ACC112 (cell line): ENCODE measurements around the gene R3HDM2.

Source experiments
- H2AFZ ChIP-seq: fragments of 200-600 bp; sonication (generic); one replicate; pipeline ENCODE4 v1.6.0; 2017; ENCODE audit warnings: antibody characterized with exemption, low read length; ENCODE audit not compliant: unreplicated experiment
- H3K27ac ChIP-seq: fragments of 200-600 bp; sonication (generic); 2 replicates; pipeline ENCODE4 v1.5.1; 2014; ENCODE audit warnings: low read depth, mild to moderate bottlenecking, antibody characterized with exemption, low read length, moderate library complexity
- H3K27me3 ChIP-seq: fragments of 200-600 bp; sonication (generic); 2 replicates; pipeline ENCODE4 v1.6.1; 2014; ENCODE audit warnings: mild to moderate bottlenecking, antibody characterized with exemption, low read length, moderate library complexity, mixed read lengths; ENCODE audit not compliant: insufficient read depth
- H3K36me3 ChIP-seq: fragments of 200-600 bp; sonication (generic); 2 replicates; pipeline ENCODE4 v1.6.1; 2016; ENCODE audit warnings: mild to moderate bottlenecking, antibody characterized with exemption, low read length, moderate library complexity, mixed read lengths; ENCODE audit not compliant: insufficient read depth
- H3K4me1 ChIP-seq: fragments of 200-600 bp; sonication (generic); one replicate; pipeline ENCODE4 v1.6.1; 2016; ENCODE audit warnings: low read length, mixed read lengths; ENCODE audit not compliant: insufficient read depth, unreplicated experiment, control insufficient read depth
- H3K4me3 ChIP-seq: fragments of 200-600 bp; sonication (generic); 2 replicates; pipeline ENCODE4 v1.5.1; 2014; ENCODE audit warnings: mild to moderate bottlenecking, low read depth, low read length
- H3K79me2 ChIP-seq: fragments of 200-600 bp; sonication (generic); one replicate; pipeline ENCODE4 v1.6.0; 2016; ENCODE audit warnings: low read length; ENCODE audit not compliant: control insufficient read depth, unreplicated experiment, insufficient read depth

The R3HDM2 gene

DNA sequence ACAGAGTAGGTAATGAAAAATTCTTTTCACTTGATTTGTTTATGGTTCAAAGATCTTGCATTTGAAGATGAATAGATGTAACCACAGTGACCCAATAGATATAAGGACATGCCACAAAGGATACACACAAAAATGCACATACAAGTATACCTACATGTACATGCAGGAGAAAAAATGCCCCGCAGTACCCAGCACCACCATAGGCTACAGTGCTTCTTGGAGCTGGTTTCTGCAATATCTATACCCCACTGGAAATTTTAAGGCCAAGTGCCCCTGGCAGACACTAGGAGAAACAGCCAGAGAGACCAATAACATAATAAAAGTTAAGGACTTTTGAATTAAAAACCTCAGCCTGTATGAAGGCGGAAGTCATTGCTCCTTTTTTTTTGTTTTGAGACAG is 167.7 kb downstream of the R3HDM2 start:
- no peaks in the 10 kb centered on the region for H3K4me1 ChIP-seq
- no peak overlapping the region for H3K4me3 ChIP-seq
- H3K27ac ChIP-seq = no peak overlapping the region
- H3K36me3 ChIP-seq = peaks cover 13% of the 10 kb centered on the region
- no peaks in the 10 kb centered on the region for H3K27me3 ChIP-seq
- no peak overlapping the region for H2AFZ ChIP-seq
- H3K79me2 ChIP-seq = no peaks in the 10 kb centered on the region

- Histone ChIP-seq H3K27me3 (no peaks in the 10 kb centered on the region), H2AFZ (no peak overlapping the region), H3K36me3 (peaks cover 14% of the 10 kb centered on the region; the same call in 1 of the 2 replicates), H3K4me1 (no peaks in the 10 kb centered on the region), H3K27ac (no peak overlapping the region), H3K79me2 (no peaks in the 10 kb centered on the region), H3K4me3 (no peak overlapping the region)
Measured at GRCh38 chr12:57262126-57262822, 168.6 kb downstream of the R3HDM2 start.

DNA sequence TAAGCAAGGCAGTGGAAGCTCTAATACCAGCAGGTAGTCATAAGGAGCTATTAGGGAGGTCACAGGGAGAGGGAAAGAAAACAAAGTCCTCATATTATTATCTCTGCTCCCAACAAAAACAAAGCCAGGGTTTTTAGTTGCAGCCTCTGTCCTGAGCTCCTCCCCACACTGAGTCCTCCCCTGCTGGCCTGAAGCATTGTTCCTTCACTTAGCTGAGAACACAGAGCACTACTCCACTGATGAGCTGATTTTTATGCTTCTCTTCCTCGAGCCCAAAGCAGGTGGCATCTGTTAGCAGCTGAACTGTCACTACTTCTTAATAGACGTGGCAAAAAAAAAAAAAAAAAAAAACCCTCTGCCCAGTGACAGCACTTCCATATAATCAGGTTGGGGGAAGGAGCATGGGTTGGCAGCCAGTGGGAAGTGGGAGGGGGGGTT is 169.4 kb downstream of the R3HDM2 start:
- Histone ChIP-seq H3K27me3 (no peaks in the 10 kb centered on the region), H3K4me1 (no peaks in the 10 kb centered on the region), H2AFZ (no peak overlapping the region), H3K27ac (no peak overlapping the region), H3K79me2 (no peaks in the 10 kb centered on the region), H3K36me3 (peaks cover 14% of the 10 kb centered on the region; the same call in 1 of the 2 replicates), H3K4me3 (no peak overlapping the region)

GRCh38 chr12:57260366-57260765 is 170.5 kb downstream of the R3HDM2 start:
- Histone ChIP-seq H3K4me3 (no peak overlapping the region), H3K4me1 (no peaks in the 10 kb centered on the region), H3K36me3 (peaks cover 19% of the 10 kb centered on the region; the same call in 1 of the 2 replicates), H3K79me2 (no peaks in the 10 kb centered on the region), H3K27ac (no peak overlapping the region), H3K27me3 (no peaks in the 10 kb centered on the region), H2AFZ (no peak overlapping the region)

DNA sequence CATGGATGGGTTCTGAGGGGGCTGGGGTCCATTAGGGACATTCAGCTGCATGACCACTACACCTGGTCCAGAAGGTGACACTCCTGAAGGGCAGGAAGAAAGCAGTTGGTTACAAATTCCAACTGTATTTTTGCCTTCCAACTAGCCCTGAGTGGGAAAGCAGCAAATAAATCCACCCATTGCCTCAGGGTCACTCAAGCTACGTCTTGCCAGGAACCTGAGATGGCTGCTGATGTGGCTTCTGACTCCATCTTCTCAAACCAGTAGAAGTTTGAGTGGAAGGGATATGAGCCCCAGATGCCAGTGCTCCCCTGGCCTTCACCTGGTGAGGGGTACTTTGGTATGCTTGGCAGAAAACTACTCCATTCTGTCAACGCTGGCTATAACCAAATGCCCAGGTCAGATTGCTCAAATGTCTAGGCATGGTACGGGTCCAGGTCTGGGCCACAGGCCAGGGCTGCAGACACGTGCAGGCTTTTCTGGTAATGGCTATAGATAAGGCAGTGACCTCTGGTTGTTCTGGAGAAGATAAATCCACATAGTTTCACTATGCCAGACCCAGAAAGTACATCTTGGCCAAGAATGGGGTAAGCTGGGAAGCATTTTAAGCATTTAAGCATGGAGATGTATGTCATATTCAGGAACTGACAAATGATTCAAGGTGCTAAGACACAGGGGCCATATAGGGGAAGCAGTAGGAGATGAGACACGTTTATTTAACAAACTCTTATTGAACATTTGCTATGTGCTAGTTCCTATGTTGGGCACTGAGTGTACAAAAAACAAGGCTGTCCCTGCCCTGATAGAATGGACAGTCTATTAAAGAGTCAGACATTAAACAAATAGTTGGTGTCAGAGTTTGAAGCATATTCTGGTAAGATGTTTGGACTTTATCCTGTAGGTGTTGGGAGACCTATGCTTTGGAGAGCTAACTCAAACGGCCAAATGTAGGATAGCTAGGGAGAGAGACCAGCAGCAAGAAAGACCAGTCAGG is 171.6 kb downstream of the R3HDM2 start:
- Histone ChIP-seq H3K27me3 (no peaks in the 10 kb centered on the region), H3K27ac (no peak overlapping the region), H2AFZ (no peak overlapping the region), H3K4me3 (no peak overlapping the region), H3K4me1 (no peaks in the 10 kb centered on the region), H3K36me3 (peaks cover 19% of the 10 kb centered on the region; the same call in 1 of the 2 replicates), H3K79me2 (no peaks in the 10 kb centered on the region)

- Histone ChIP-seq H3K27ac (no peak overlapping the region), H3K4me3 (no peak overlapping the region), H3K27me3 (no peaks in the 10 kb centered on the region), H3K79me2 (no peaks in the 10 kb centered on the region), H3K4me1 (no peaks in the 10 kb centered on the region), H2AFZ (no peak overlapping the region), H3K36me3 (peaks cover 19% of the 10 kb centered on the region; the same call in 1 of the 2 replicates)
Measured at GRCh38 chr12:57255916-57256315, 174.9 kb downstream of the R3HDM2 start.

DNA sequence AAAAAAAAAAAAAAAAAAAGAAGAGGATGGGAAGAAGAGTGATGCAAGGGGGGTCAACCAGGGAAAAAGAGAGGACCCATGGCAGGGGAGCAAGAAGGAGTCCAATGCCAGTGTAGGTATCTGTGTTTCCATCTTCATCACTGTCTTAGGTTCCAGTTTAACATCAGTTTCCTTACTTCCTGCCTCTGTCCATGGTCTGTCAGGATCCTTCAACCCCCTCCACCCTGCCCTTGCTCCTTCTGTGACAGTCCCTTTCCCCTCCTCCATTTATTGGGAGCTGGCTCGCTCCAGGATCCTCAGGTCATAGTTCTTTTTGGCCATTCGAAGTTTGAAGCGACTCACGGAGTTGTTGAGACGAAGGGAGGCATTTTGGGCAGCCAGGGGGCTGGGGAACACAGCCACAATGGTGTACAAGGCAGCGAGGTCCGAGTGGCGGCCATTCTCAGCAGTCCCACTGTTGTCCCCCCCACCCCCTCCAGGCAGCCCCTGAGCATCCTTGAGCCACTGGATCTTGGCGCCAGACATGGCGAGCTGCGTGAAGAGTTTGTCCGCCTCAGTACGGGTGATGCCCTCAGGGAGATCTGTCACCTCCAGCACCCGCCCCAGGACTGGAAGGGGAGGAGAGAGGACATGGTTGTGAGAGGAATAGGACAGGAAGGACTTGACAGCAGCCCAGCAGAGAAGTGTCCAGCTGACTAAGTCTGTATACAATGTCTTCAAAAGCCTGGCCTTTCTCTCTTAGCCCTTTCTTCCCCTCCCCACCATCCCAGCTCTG is 176.2 kb downstream of the R3HDM2 start:
- Histone ChIP-seq H3K36me3 (peaks cover 19% of the 10 kb centered on the region; the same call in 1 of the 2 replicates), H3K27me3 (no peaks in the 10 kb centered on the region), H3K4me3 (no peak overlapping the region), H3K79me2 (no peaks in the 10 kb centered on the region), H2AFZ (no peak overlapping the region), H3K27ac (no peak overlapping the region), H3K4me1 (no peaks in the 10 kb centered on the region)

DNA sequence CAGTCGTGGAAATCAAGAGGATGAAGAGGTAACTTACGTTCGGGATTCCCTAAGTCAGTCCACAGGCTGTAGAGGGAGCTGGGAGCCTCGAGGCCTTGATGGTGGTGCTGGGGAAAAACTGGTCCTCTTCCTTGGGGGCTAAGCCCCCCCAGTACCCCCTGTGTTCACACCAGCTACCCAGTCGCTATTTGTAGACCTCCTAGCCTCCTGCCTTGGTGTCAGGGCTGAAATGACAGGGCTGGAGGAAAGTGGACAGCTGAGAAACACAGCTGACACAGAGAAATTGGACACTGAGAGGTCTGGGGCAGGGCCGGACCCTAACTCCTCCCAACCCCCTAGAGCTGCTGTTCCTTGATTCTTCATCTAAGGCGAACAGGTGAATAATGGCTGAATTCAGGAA is 179.9 kb downstream of the R3HDM2 start, which contains the start of gene STAC3:
Gene STAC3, minus strand, starts transcription at position 232 of the 400 bp plus-strand sequence. CDS start 1,551 bp downstream, outside the sequence.
- no peak within 1 kb of the TSS for H3K27ac ChIP-seq
- peaks cover 4% of the 10 kb centered on the region; the same call in 1 of the 2 replicates for H3K36me3 ChIP-seq
- H3K4me3 ChIP-seq = no peak within 1 kb of the TSS
- no peaks in the 10 kb centered on the region for H3K79me2 ChIP-seq
- no peak within 1 kb of the TSS for H2AFZ ChIP-seq
- H3K4me1 ChIP-seq = peaks cover 4% of the 10 kb centered on the region
- no peaks in the 10 kb centered on the region for H3K27me3 ChIP-seq

DNA sequence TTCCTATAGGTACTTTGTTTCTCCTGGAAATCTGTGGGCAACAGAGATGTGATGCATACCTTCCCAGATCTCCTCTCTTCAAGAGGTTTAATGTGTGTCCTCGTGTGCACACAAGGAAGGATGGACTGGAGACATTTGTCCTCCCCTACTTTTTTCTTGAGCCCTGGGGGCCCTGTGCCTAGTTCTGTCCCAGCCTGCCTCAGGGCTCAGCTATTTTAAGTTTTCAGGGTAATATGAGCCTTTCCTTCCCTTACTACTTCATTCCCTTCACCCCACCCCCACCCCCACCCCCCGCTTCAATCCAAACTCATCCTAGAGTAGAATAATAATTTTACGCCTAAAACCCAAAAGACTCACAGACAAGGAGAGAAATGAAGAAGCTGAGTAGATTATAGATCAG is 180.3 kb downstream of the R3HDM2 start:
- Histone ChIP-seq H3K4me1 (peaks cover 4% of the 10 kb centered on the region), H2AFZ (no peak overlapping the region), H3K27ac (no peak overlapping the region), H3K4me3 (no peak overlapping the region), H3K79me2 (no peaks in the 10 kb centered on the region), H3K27me3 (no peaks in the 10 kb centered on the region), H3K36me3 (no peaks in the 10 kb centered on the region)
